IMR-90 (cell line): ENCODE results near the gene PRKCH. TPM values are rescaled to one million over a fixed set of nuclear protein-coding genes. Genes with fewer than 3 reads are reported as not detected.

Experiments used
- ATAC-seq: fragments of 200-7000 bp; cut with Tn5 transposase; 2 replicates; pipeline ENCODE4 v1.9.1; 2020; ENCODE audit warnings: low read depth, mild to moderate bottlenecking, moderate library complexity
- BruUV-seq: library from RNA; stranded (reverse); fragments of 400-500 nt; replicated peaks from 2 replicates; lab custom pipeline; 2021; lab: Mats Ljungman, UMichigan
- CTCF ChIA-PET: fragments of 300-600 bp; formaldehyde crosslinking; extraction: SDS; loops from one replicate; lab custom pipeline; 2021; ENCODE audit warnings: antibody characterized with exemption; lab: Yijun Ruan, JAX
- POLR2A ChIA-PET: fragments of 300-600 bp; sonication (Branson Sonifier 250); formaldehyde crosslinking; loops from one replicate; lab custom pipeline; 2022; ENCODE audit warnings: antibody characterized with exemption; ENCODE audit not compliant: unreplicated experiment; lab: Charles Lee
- DNase-seq: peaks from one replicate; pipeline ENCODE4 v3.0.0; 2013
- H2AFZ ChIP-seq: replicated peaks from 2 replicates; pipeline ENCODE3; 2013; ENCODE audit warnings: low read length, mild to moderate bottlenecking; ENCODE audit not compliant: poor library complexity
- H2AK5ac ChIP-seq: 2 replicates; pipeline ENCODE4 v1.6.1; 2013; ENCODE audit warnings: low read depth, low read length, inconsistent platforms
- H2AK9ac ChIP-seq: replicated peaks from 2 replicates; pipeline ENCODE3; 2013; ENCODE audit warnings: mild to moderate bottlenecking, low read depth, low read length, moderate library complexity; ENCODE audit not compliant: poor library complexity
- H2BK120ac ChIP-seq: 2 replicates; pipeline ENCODE4 v1.6.1; 2013; ENCODE audit warnings: low read depth, low read length, inconsistent platforms
- H2BK15ac ChIP-seq: 3 replicates; pipeline ENCODE4 v1.6.1; 2013; ENCODE audit warnings: low read depth, low read length, inconsistent platforms
- H2BK20ac ChIP-seq: 2 replicates; pipeline ENCODE4 v1.6.1; 2013; ENCODE audit warnings: low read depth, mild to moderate bottlenecking, inconsistent platforms, low read length, moderate library complexity
- H2BK5ac ChIP-seq: 2 replicates; pipeline ENCODE4 v1.6.1; 2013; ENCODE audit warnings: mild to moderate bottlenecking, low read depth, low read length, inconsistent platforms; ENCODE audit not compliant: poor library complexity, severe bottlenecking
- H3K14ac ChIP-seq: replicated peaks from 2 replicates; pipeline ENCODE4 v1.6.1; 2013; ENCODE audit warnings: low read depth, low read length, inconsistent platforms
- H3K18ac ChIP-seq: 2 replicates; pipeline ENCODE4 v1.6.1; 2013; ENCODE audit warnings: low read depth, low read length, control low read depth
- H3K23ac ChIP-seq: 2 replicates; pipeline ENCODE4 v1.6.1; 2013; ENCODE audit warnings: low read depth, low read length, inconsistent platforms
- H3K27ac ChIP-seq: 2 replicates; pipeline ENCODE4 v1.5.1; 2013; ENCODE audit warnings: mild to moderate bottlenecking, control low read depth, low read length; ENCODE audit not compliant: insufficient read depth
- H3K27me3 ChIP-seq: 2 replicates; pipeline ENCODE4 v1.6.1; 2013; ENCODE audit warnings: low read length; ENCODE audit not compliant: control insufficient read depth, insufficient read depth
- H3K36me3 ChIP-seq: 2 replicates; pipeline ENCODE4 v1.6.1; 2013; ENCODE audit warnings: low read length, mixed read lengths; ENCODE audit not compliant: control insufficient read depth, insufficient read depth
- H3K4ac ChIP-seq: 2 replicates; pipeline ENCODE4 v1.6.1; 2013; ENCODE audit warnings: low read depth, low read length, inconsistent platforms
- H3K4me1 ChIP-seq: 2 replicates; pipeline ENCODE4 v1.6.1; 2013; ENCODE audit warnings: low read length, mixed read lengths; ENCODE audit not compliant: control insufficient read depth, insufficient read depth
- H3K4me2 ChIP-seq: 2 replicates; pipeline ENCODE4 v1.6.1; 2013; ENCODE audit warnings: low read depth, mild to moderate bottlenecking, control low read depth, low read length, moderate library complexity
- H3K4me3 ChIP-seq: 2 replicates; pipeline ENCODE4 v1.5.1; 2013; ENCODE audit warnings: low read depth, mild to moderate bottlenecking, control low read depth, low read length, moderate library complexity; ENCODE audit not compliant: insufficient read depth
- H3K56ac ChIP-seq: 2 replicates; pipeline ENCODE4 v1.6.1; 2013; ENCODE audit warnings: low read length, inconsistent platforms; ENCODE audit not compliant: insufficient read depth; ENCODE audit errors: extremely low read depth
- H3K79me1 ChIP-seq, 2 experiments: 2 replicates each; pipeline ENCODE4 v1.6.1; 2013; ENCODE audit warnings: low read length in 2 of 2, inconsistent platforms in 1 of 2, low read depth in 1 of 2
- H3K9ac ChIP-seq: 2 replicates; pipeline ENCODE4 v1.6.1; 2013; ENCODE audit warnings: low read depth, low read length, control low read depth
- H3K9me1 ChIP-seq: 2 replicates; pipeline ENCODE4 v1.6.1; 2013; ENCODE audit warnings: low read length, inconsistent platforms; ENCODE audit not compliant: insufficient read depth
- H3K9me3 ChIP-seq: 2 replicates; pipeline ENCODE4 v1.6.1; 2013; ENCODE audit warnings: low read length; ENCODE audit not compliant: control insufficient read depth, insufficient read depth
- H4K20me1 ChIP-seq: 2 replicates; pipeline ENCODE4 v1.6.1; 2013; ENCODE audit warnings: low read length, inconsistent platforms; ENCODE audit not compliant: insufficient read depth
- H4K5ac ChIP-seq: 2 replicates; pipeline ENCODE4 v1.6.1; 2013; ENCODE audit warnings: mild to moderate bottlenecking, low read depth, low read length, control low read depth
- H4K8ac ChIP-seq, 2 experiments: 2 replicates each; pipeline ENCODE4 v1.6.1; 2013; ENCODE audit warnings: low read depth in 2 of 2, low read length in 2 of 2, control low read depth in 1 of 2, inconsistent platforms in 1 of 2
- H4K91ac ChIP-seq: 2 replicates; pipeline ENCODE4 v1.6.1; 2013; ENCODE audit warnings: low read depth, low read length, inconsistent platforms; ENCODE audit not compliant: insufficient read depth
- BHLHE40 ChIP-seq: fragments of 150-350 bp; IDR thresholded peaks from 2 replicates; pipeline ENCODE4 v1.6.1; 2016; ENCODE audit warnings: mild to moderate bottlenecking, low read depth, low read length
- CEBPB ChIP-seq: IDR thresholded peaks from 2 replicates; pipeline ENCODE4 v1.6.1; 2012; ENCODE audit warnings: low read depth, low read length, improper control_type of control experiment
- CHD1 ChIP-seq: IDR thresholded peaks from 2 replicates; pipeline ENCODE4 v1.6.1; 2012; ENCODE audit warnings: low read depth, low read length, improper control_type of control experiment
- CTCF ChIP-seq: conservative IDR thresholded peaks from 2 replicates; pipeline ENCODE4 v1.5.1; 2012; ENCODE audit warnings: mild to moderate bottlenecking, low read depth, low read length, improper control_type of control experiment
- ELK1 ChIP-seq: fragments of 150-350 bp; IDR thresholded peaks from 2 replicates; pipeline ENCODE4 v1.6.1; 2016; ENCODE audit warnings: low read depth, mild to moderate bottlenecking, low read length, moderate library complexity, borderline replicate concordance
- FOS ChIP-seq: fragments of 150-350 bp; IDR thresholded peaks from 2 replicates; pipeline ENCODE4 v1.6.1; 2016; ENCODE audit warnings: low read depth, low read length
- MAFK ChIP-seq: IDR thresholded peaks from 2 replicates; pipeline ENCODE4 v1.6.1; 2012; ENCODE audit warnings: low read depth, low read length, improper control_type of control experiment
- MAZ ChIP-seq: IDR thresholded peaks from 2 replicates; pipeline ENCODE4 v1.6.1; 2012; ENCODE audit warnings: low read depth, mild to moderate bottlenecking, low read length, improper control_type of control experiment, moderate library complexity, borderline replicate concordance
- MXI1 ChIP-seq: IDR thresholded peaks from 2 replicates; pipeline ENCODE4 v1.6.1; 2012; ENCODE audit warnings: low read depth, mild to moderate bottlenecking, low read length, moderate library complexity, borderline replicate concordance
- POLR2A ChIP-seq: IDR thresholded peaks from 2 replicates; pipeline ENCODE4 v1.6.1; 2012; ENCODE audit warnings: mild to moderate bottlenecking, low read depth, low read length
- RAD21 ChIP-seq: IDR thresholded peaks from 2 replicates; pipeline ENCODE4 v1.6.1; 2012; ENCODE audit warnings: low read length, improper control_type of control experiment
- RCOR1 ChIP-seq: IDR thresholded peaks from 2 replicates; pipeline ENCODE4 v1.6.1; 2012; ENCODE audit warnings: mild to moderate bottlenecking, low read length, improper control_type of control experiment; ENCODE audit not compliant: insufficient replicate concordance
- RFX5 ChIP-seq: IDR thresholded peaks from 2 replicates; pipeline ENCODE4 v1.8.0; 2012; ENCODE audit warnings: low read depth, mild to moderate bottlenecking, low read length, moderate library complexity
- USF2 ChIP-seq: fragments of 150-350 bp; IDR thresholded peaks from 2 replicates; pipeline ENCODE4 v1.6.1; 2017; ENCODE audit warnings: mild to moderate bottlenecking, antibody characterized with exemption, low read length, low read depth
- WGBS, 2 experiments: methylation state at CpG; one replicate each; pipeline versions ENCODE4 v1.1.5 to v1.1.7; 2013; ENCODE audit warnings: missing lambda C conversion rate in 2 of 2; ENCODE audit not compliant: insufficient read length in 1 of 2; ENCODE audit errors: extremely low coverage in 2 of 2; 5-methylcytosine and 5-hydroxymethylcytosine counted together
- dilution Hi-C: fragments of 300-500 bp; cut with HindIII; formaldehyde crosslinking; loops from one replicate; pipeline ENCODE4 v1.14.3; 2018; ENCODE audit warnings: low sequenced_read_pairs; ENCODE audit not compliant: unreplicated experiment
- in situ Hi-C: fragments of 300-500 bp; cut with MboI; formaldehyde crosslinking; loops from 3 replicates; pipeline ENCODE4 v1.14.3; 2019; ENCODE audit warnings: low sequenced_read_pairs, inconsistent platforms, mixed read lengths
- intact Hi-C: fragments of 100-400 bp; cut with micrococcal nuclease; formaldehyde crosslinking; loops from 2 replicates; pipeline ENCODE4 v1.10.0; 2022
- polyA plus RNA-seq, 3 experiments: library from polyadenylated mRNA; depleted of rRNA; stranded (reverse); fragments of >200 nt; gene quantifications; 2 replicates each; pipeline ENCODE4 v1.2.3, GENCODE V29; 2012; ENCODE audit warnings: low replicate concordance in 1 of 3
- total RNA-seq: library from RNA; depleted of rRNA; stranded (reverse); fragments of >200 nt; gene quantifications from 2 replicates; pipeline ENCODE4 v1.2.3, GENCODE V29; 2012

The PRKCH gene
- total and polyA plus RNA-seq, 2 of the 4 experiments (the other 2 are of a cell fraction) = 1.6 to 2.3 TPM

GRCh38 chr14:61403411-61403810 is 82.0 kb downstream of the PRKCH start:
- no peak overlapping the region for H3K14ac ChIP-seq
- no peak overlapping the region for H3K56ac ChIP-seq
- TF ChIP-seq CHD1 = no peak
- TF ChIP-seq RAD21 = no peak
- no peak for TF ChIP-seq MAZ
- TF ChIP-seq ELK1 = no peak
- TF ChIP-seq BHLHE40 = no peak
- TF ChIP-seq POLR2A = no peak
- no peak for TF ChIP-seq MAFK
- no peak for TF ChIP-seq CEBPB
- no peak for TF ChIP-seq RCOR1
- TF ChIP-seq CTCF = no peak
- no peak for TF ChIP-seq FOS
- no peak for TF ChIP-seq RFX5
- no peak for TF ChIP-seq USF2
- TF ChIP-seq MXI1 = no peak
- H3K4me2 ChIP-seq = no peak overlapping the region
- no peak overlapping the region for H3K9ac ChIP-seq
- BruUV-seq = no TSS peak
- no peaks in the 10 kb centered on the region for H3K9me1 ChIP-seq
- no peak overlapping the region for H4K5ac ChIP-seq
- in situ Hi-C loops (no loop called here), intact Hi-C loops (no loop called here), dilution Hi-C loops (no loop called here)
- H3K4ac ChIP-seq = no peak overlapping the region
- ATAC-seq = no peak
- no peaks in the 10 kb centered on the region for H3K36me3 ChIP-seq
- no peak overlapping the region for H4K91ac ChIP-seq
- no peak overlapping the region for H3K23ac ChIP-seq
- H2BK15ac ChIP-seq = no peak overlapping the region
- no peak overlapping the region for H3K18ac ChIP-seq
- POLR2A ChIA-PET = no interaction called here
- H3K27ac ChIP-seq = no peak overlapping the region
- H2AK5ac ChIP-seq = no peak overlapping the region
- DNase-seq = no peak
- H2BK5ac ChIP-seq = no peak overlapping the region
- H4K20me1 ChIP-seq = no peaks in the 10 kb centered on the region
- CTCF ChIA-PET = no interaction called here
- no peak overlapping the region for H2AK9ac ChIP-seq
- no peak overlapping the region for H4K8ac ChIP-seq
- peaks cover 20% of the 10 kb centered on the region for H3K27me3 ChIP-seq
- H3K4me3 ChIP-seq = no peak overlapping the region
- WGBS, 2 experiments = no CpG with 5 or more reads among the region's 2 CpGs
- no peak overlapping the region for H2AFZ ChIP-seq
- H3K4me1 ChIP-seq = no peaks in the 10 kb centered on the region
- H2BK20ac ChIP-seq = no peak overlapping the region
- H2BK120ac ChIP-seq = no peak overlapping the region
- no peaks in the 10 kb centered on the region for H3K9me3 ChIP-seq
- H3K79me1 ChIP-seq = no peaks in the 10 kb centered on the region
